K562 (cell line): ENCODE data around the gene BUB3. TPM values are rescaled to one million over a fixed set of nuclear protein-coding genes. Genes with fewer than 3 reads are reported as not detected.
A peak's percentile ranks its signal among the peaks of the same experiment; 100 is the strongest.

ENCODE experiments used
- KAT8 ChIP-seq: fragments of 450-650 bp; IDR thresholded peaks from 2 replicates; pipeline ENCODE4 v1.6.1; 2016; ENCODE audit warnings: low read depth, mild to moderate bottlenecking
- KDM2B ChIP-seq: fragments of 250-450 bp; sonication (Bioruptor Pico); IDR thresholded peaks from 2 replicates; pipeline ENCODE4 v1.8.0; 2021; ENCODE audit warnings: mild to moderate bottlenecking, moderate library complexity
- KDM4B ChIP-seq, 2 experiments: fragments of 450-650 bp in 1 of 2; sonication (generic) in 1 of 2; IDR thresholded peaks; 2 replicates each; pipeline ENCODE4 v1.6.1; 2016 to 2017; ENCODE audit warnings: borderline replicate concordance in 2 of 2, antibody characterized with exemption in 1 of 2, low read depth in 1 of 2, mild to moderate bottlenecking in 1 of 2
- L3MBTL2 ChIP-seq: fragments of 450-650 bp; IDR thresholded peaks from 2 replicates; pipeline ENCODE4 v1.6.1; 2016; ENCODE audit warnings: mild to moderate bottlenecking, moderate library complexity
- PHB2 ChIP-seq: fragments of 450-650 bp; IDR thresholded peaks from 2 replicates; pipeline ENCODE4 v1.6.1; 2017; ENCODE audit warnings: low read depth
- RAD51 ChIP-seq: fragments of 450-650 bp; IDR thresholded peaks from 2 replicates; pipeline ENCODE4 v1.7.1; 2016; ENCODE audit warnings: low read depth, mild to moderate bottlenecking, borderline replicate concordance
- SIX5 ChIP-seq, 2 experiments: IDR thresholded peaks; 2 replicates each; pipeline ENCODE4 v1.6.1; 2011; ENCODE audit warnings: low read length in 2 of 2, borderline replicate concordance in 1 of 2, low read depth in 1 of 2, mild to moderate bottlenecking in 1 of 2, moderate library complexity in 1 of 2; ENCODE audit not compliant: insufficient read depth in 1 of 2
- SP1 ChIP-seq: sonication (generic); formaldehyde crosslinking; IDR thresholded peaks from 2 replicates; pipeline ENCODE4 v1.8.1; 2022; ENCODE audit warnings: mild to moderate bottlenecking, missing genetic modification reagents
- TBL1XR1 ChIP-seq, 2 experiments: IDR thresholded peaks; 2 replicates each; pipeline ENCODE4 v1.6.1; 2012; ENCODE audit warnings: improper control_type of control experiment in 2 of 2, low read length in 2 of 2, mild to moderate bottlenecking in 1 of 2
- U2AF2 ChIP-seq: fragments of 200-400 bp; formaldehyde crosslinking; optimal IDR thresholded peaks from 2 replicates; pipeline ENCODE3; 2017; ENCODE audit warnings: low read depth, mild to moderate bottlenecking, low read length
- YY1 ChIP-seq, 3 experiments: IDR thresholded peaks; 2 replicates each; pipeline ENCODE4 v1.6.1; 2011; ENCODE audit warnings: low read length in 2 of 3, mild to moderate bottlenecking in 2 of 3, moderate library complexity in 2 of 3, borderline replicate concordance in 1 of 3, control low read depth in 1 of 3, low read depth in 1 of 3; ENCODE audit not compliant: insufficient read depth in 3 of 3, insufficient replicate concordance in 2 of 3, control insufficient read depth in 1 of 3, insufficient read length in 1 of 3; ENCODE audit errors: extremely low read depth in 1 of 3
- ZFP30 ChIP-seq: fragments of 250-450 bp; sonication (Bioruptor Pico); IDR thresholded peaks from 2 replicates; pipeline ENCODE4 v1.8.0; 2022; ENCODE audit warnings: moderate library complexity, mild to moderate bottlenecking, inconsistent platforms, borderline replicate concordance
- ZFX ChIP-seq: sonication (generic); formaldehyde crosslinking; IDR thresholded peaks from 2 replicates; pipeline ENCODE4 v1.8.0; 2022; ENCODE audit warnings: mild to moderate bottlenecking, missing genetic modification reagents, moderate library complexity
- polyA plus RNA-seq, 8 experiments: library from polyadenylated mRNA; depleted of rRNA in 4 of 8; stranded (reverse) in 5 of 8; unstranded in 3 of 8; fragments of >200 nt; fragmentation: Nextera tagmentation in 2 of 8; fragmentation: Illumina TruSeq in 1 of 8; extraction: Ambion mirVana in 2 of 8; extraction: Trizol in 1 of 8; gene quantifications; 2 replicates each; pipeline versions ENCODE4 v1.2.1 to v1.2.3, GENCODE V29; 2011 to 2014; ENCODE audit warnings: inconsistent platforms in 1 of 8, missing spikeins in 1 of 8
- total RNA-seq, 7 experiments: library from RNA; depleted of rRNA in 6 of 7; stranded (reverse); fragments of >200 nt in 6 of 7; fragmentation: Illumina TruSeq in 2 of 7; extraction: Trizol in 2 of 7; gene quantifications; 2 replicates each; pipeline versions ENCODE4 v1.2.1 to v1.2.3, GENCODE V29; 2011 to 2021; ENCODE audit warnings: low replicate concordance in 1 of 7
- TF ChIP-seq, protein P1 (sequence below): fragments of 450-650 bp; formaldehyde crosslinking; IDR thresholded peaks from 2 replicates; pipeline ENCODE4 v1.4.0; 2020; ENCODE audit warnings: mild to moderate bottlenecking, moderate library complexity
- TF ChIP-seq, protein P2 (sequence below), 2 experiments: IDR thresholded peaks in 1 of 2; conservative IDR thresholded peaks in 1 of 2; 2 replicates each; pipeline ENCODE4 v1.6.1; 2016; ENCODE audit warnings: low read depth in 2 of 2, mild to moderate bottlenecking in 1 of 2, missing compliant biosample characterization in 1 of 2, missing genetic modification characterization in 1 of 2, moderate library complexity in 1 of 2
- TF ChIP-seq, protein P3 (sequence below): fragments of 450-650 bp; conservative IDR thresholded peaks from 2 replicates; pipeline ENCODE4 v1.6.1; 2016; ENCODE audit warnings: missing genetic modification characterization, low read depth, mild to moderate bottlenecking, control low read depth, missing compliant biosample characterization
- TF ChIP-seq, protein P4 (sequence below): fragments of 250-450 bp; sonication (Bioruptor Pico); IDR thresholded peaks from 2 replicates; pipeline ENCODE4 v1.8.0; 2022; ENCODE audit warnings: inconsistent platforms, mild to moderate bottlenecking, moderate library complexity, borderline replicate concordance

Gene BUB3
- total and polyA plus RNA-seq, 9 of the 15 experiments (the other 6 are each of a cell fraction or from before 2014, with no cell fraction given) = 167 to 761 (median 225) TPM

DNA sequence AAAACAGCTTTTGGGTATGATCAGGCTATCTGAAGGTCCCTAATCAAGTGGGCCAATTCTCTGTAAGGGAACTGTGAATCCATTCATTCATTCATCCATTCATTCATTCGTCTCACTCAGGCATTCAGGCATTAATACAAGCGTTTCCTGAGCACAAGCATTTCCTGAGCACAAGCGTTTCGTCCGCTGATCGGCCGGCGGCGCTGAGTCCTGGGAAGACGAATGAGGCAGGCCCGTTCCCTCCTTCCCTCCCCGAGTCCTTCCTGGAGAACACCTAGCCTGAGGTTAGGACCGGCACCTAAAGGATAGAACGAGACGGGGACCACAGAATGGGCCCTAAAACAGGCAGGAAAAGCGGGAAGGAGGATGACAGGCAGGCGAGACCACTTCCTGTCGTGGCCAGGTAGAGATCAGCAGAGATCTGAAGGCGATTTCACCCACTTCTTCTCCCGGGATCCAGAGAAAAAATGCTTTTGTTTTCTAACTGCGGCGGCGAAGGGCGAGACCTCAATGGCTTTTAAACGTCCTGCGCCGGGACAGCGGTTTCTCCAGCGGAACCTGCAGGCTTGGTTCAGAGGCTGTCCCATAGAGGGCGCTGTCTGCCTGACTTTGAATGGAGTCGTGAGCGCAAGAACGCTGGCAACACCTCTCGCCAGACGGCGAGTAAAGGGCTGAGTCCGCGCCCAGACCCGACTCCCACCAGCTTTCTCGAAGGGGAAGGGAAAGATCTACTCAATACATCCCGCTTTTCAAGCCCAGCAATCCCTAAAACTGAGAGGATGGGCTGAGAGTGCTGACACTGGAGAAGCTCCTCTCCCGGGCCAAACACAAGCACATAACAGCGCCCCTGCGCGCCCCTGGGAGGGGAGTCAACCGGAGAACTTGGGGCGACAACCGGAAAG is 21.4 kb upstream of the BUB3 start (continued):
- TF ChIP-seq, protein P1, sequence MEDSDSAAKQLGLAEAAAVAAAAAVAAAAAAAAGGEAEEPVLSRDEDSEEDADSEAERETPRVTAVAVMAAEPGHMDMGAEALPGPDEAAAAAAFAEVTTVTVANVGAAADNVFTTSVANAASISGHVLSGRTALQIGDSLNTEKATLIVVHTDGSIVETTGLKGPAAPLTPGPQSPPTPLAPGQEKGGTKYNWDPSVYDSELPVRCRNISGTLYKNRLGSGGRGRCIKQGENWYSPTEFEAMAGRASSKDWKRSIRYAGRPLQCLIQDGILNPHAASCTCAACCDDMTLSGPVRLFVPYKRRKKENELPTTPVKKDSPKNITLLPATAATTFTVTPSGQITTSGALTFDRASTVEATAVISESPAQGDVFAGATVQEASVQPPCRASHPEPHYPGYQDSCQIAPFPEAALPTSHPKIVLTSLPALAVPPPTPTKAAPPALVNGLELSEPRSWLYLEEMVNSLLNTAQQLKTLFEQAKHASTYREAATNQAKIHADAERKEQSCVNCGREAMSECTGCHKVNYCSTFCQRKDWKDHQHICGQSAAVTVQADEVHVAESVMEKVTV (CRISPR knock-in tag) = 0 out of 2 replicates have a peak, but pooled peaks have one; percentile 42
- peak in 1 of 3 experiments; percentile 14 for TF ChIP-seq YY1 (IDR thresholded peaks at IDR 0.05; ENCODE audit: borderline replicate concordance in 1 of 3, control insufficient read depth in 1 of 3, extremely low read depth in 1 of 3, insufficient read depth in 3 of 3, insufficient read length in 1 of 3, insufficient replicate concordance in 2 of 3, low read depth in 1 of 3, low read length in 2 of 3)
- no peak for TF ChIP-seq TBL1XR1 (IDR thresholded peaks at IDR 0.05; ENCODE audit: low read length in 2 of 2)
- TF ChIP-seq, protein P2, sequence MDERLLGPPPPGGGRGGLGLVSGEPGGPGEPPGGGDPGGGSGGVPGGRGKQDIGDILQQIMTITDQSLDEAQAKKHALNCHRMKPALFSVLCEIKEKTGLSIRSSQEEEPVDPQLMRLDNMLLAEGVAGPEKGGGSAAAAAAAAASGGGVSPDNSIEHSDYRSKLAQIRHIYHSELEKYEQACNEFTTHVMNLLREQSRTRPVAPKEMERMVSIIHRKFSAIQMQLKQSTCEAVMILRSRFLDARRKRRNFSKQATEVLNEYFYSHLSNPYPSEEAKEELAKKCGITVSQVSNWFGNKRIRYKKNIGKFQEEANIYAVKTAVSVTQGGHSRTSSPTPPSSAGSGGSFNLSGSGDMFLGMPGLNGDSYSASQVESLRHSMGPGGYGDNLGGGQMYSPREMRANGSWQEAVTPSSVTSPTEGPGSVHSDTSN (CRISPR knock-in tag; IDR thresholded peaks at IDR 0.05; ENCODE audit: low read depth) = no peak
- TF ChIP-seq, protein P2 (tag; conservative IDR thresholded peaks at IDR 0.05; ENCODE audit: low read depth) = no peak
- TF ChIP-seq ZFP30 (CRISPR knock-in tag) = no peak
- no peak for TF ChIP-seq ZFX
- TF ChIP-seq, protein P3, sequence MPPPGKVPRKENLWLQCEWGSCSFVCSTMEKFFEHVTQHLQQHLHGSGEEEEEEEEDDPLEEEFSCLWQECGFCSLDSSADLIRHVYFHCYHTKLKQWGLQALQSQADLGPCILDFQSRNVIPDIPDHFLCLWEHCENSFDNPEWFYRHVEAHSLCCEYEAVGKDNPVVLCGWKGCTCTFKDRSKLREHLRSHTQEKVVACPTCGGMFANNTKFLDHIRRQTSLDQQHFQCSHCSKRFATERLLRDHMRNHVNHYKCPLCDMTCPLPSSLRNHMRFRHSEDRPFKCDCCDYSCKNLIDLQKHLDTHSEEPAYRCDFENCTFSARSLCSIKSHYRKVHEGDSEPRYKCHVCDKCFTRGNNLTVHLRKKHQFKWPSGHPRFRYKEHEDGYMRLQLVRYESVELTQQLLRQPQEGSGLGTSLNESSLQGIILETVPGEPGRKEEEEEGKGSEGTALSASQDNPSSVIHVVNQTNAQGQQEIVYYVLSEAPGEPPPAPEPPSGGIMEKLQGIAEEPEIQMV (tag) = no peak
- no peak for TF ChIP-seq PHB2
- TF ChIP-seq SIX5 (IDR thresholded peaks at IDR 0.05; ENCODE audit: borderline replicate concordance in 1 of 2, insufficient read depth in 1 of 2, low read depth in 1 of 2, low read length in 2 of 2) = no peak
- TF ChIP-seq KDM4B (IDR thresholded peaks at IDR 0.05; ENCODE audit: borderline replicate concordance in 2 of 2, low read depth in 1 of 2) = no peak
- TF ChIP-seq SP1 (CRISPR knock-in tag) = no peak
- TF ChIP-seq KAT8 = no peak
- TF ChIP-seq, protein P4, sequence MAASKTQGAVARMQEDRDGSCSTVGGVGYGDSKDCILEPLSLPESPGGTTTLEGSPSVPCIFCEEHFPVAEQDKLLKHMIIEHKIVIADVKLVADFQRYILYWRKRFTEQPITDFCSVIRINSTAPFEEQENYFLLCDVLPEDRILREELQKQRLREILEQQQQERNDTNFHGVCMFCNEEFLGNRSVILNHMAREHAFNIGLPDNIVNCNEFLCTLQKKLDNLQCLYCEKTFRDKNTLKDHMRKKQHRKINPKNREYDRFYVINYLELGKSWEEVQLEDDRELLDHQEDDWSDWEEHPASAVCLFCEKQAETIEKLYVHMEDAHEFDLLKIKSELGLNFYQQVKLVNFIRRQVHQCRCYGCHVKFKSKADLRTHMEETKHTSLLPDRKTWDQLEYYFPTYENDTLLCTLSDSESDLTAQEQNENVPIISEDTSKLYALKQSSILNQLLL = no peak
- TF ChIP-seq KDM2B = no peak
- TF ChIP-seq L3MBTL2 = peak; percentile 42; the same call in 1 of the 2 replicates
- no peak for TF ChIP-seq U2AF2
- TF ChIP-seq RAD51 = no peak
